HUES48 (cell line): Measurements from ENCODE around the gene DEAF1.

Experiments used
- H3K27ac ChIP-seq: one replicate; pipeline ENCODE4 v1.7.0; 2013; ENCODE audit warnings: low read depth, low read length, inconsistent platforms
- H3K27me3 ChIP-seq: 2 replicates; pipeline ENCODE4 v1.6.1; 2013; ENCODE audit warnings: mild to moderate bottlenecking, low read length; ENCODE audit not compliant: control insufficient read depth, insufficient read depth
- H3K36me3 ChIP-seq: 2 replicates; pipeline ENCODE4 v1.6.1; 2013; ENCODE audit warnings: low read length; ENCODE audit not compliant: control insufficient read depth, insufficient read depth
- H3K4me1 ChIP-seq: 2 replicates; pipeline ENCODE4 v1.6.1; 2013; ENCODE audit warnings: mild to moderate bottlenecking, low read length; ENCODE audit not compliant: control insufficient read depth, insufficient read depth
- H3K4me3 ChIP-seq: 2 replicates; pipeline ENCODE4 v1.5.1; 2013; ENCODE audit warnings: mild to moderate bottlenecking, low read depth, low read length
- H3K9ac ChIP-seq: 2 replicates; pipeline ENCODE4 v1.6.1; 2013; ENCODE audit warnings: mild to moderate bottlenecking, low read depth, low read length, moderate library complexity
- H3K9me3 ChIP-seq: 2 replicates; pipeline ENCODE4 v1.6.1; 2013; ENCODE audit warnings: low read length; ENCODE audit not compliant: control insufficient read depth, insufficient read depth

DEAF1 gene

GRCh38 chr11:612961-613300, 82.1 kb downstream of the DEAF1 start:
- no peaks in the 10 kb centered on the region for H3K4me1 ChIP-seq
- H3K27me3 ChIP-seq: no peaks in the 10 kb centered on the region
- no peaks in the 10 kb centered on the region for H3K9me3 ChIP-seq
- no peak overlapping the region for H3K9ac ChIP-seq
- H3K27ac ChIP-seq: peak overlapping the region; percentile 40
- peaks cover 59% of the 10 kb centered on the region for H3K36me3 ChIP-seq
- no peak overlapping the region for H3K4me3 ChIP-seq

GRCh38 chr11:612201-612960, 82.6 kb downstream of the DEAF1 start:
- Histone ChIP-seq H3K9me3 (no peaks in the 10 kb centered on the region), H3K27me3 (no peaks in the 10 kb centered on the region), H3K4me3 (no peak overlapping the region), H3K4me1 (no peaks in the 10 kb centered on the region), H3K9ac (no peak overlapping the region), H3K36me3 (peaks cover 64% of the 10 kb centered on the region), H3K27ac (peak overlapping the region; percentile 18)

- H3K4me1 ChIP-seq: no peaks in the 10 kb centered on the region
- H3K9me3 ChIP-seq: no peaks in the 10 kb centered on the region
- H3K27me3 ChIP-seq: no peaks in the 10 kb centered on the region
- H3K27ac ChIP-seq: peak overlapping the region; percentile 5
- peaks cover 75% of the 10 kb centered on the region for H3K36me3 ChIP-seq
- no peak overlapping the region for H3K9ac ChIP-seq
- no peak overlapping the region for H3K4me3 ChIP-seq
Observed at GRCh38 chr11:611001-611996, 83.7 kb downstream of the DEAF1 start.

GRCh38 chr11:610146-610801, 84.7 kb downstream of the DEAF1 start:
- Histone ChIP-seq H3K9me3 (no peaks in the 10 kb centered on the region), H3K4me1 (no peaks in the 10 kb centered on the region), H3K27ac (no peak overlapping the region), H3K9ac (no peak overlapping the region), H3K27me3 (no peaks in the 10 kb centered on the region), H3K36me3 (peaks cover 85% of the 10 kb centered on the region), H3K4me3 (no peak overlapping the region)

- no peaks in the 10 kb centered on the region for H3K4me1 ChIP-seq
- no peaks in the 10 kb centered on the region for H3K27me3 ChIP-seq
- no peaks in the 10 kb centered on the region for H3K9me3 ChIP-seq
- no peak overlapping the region for H3K4me3 ChIP-seq
- H3K36me3 ChIP-seq: peaks cover 91% of the 10 kb centered on the region
- no peak overlapping the region for H3K27ac ChIP-seq
- H3K9ac ChIP-seq: no peak overlapping the region
Observed at GRCh38 chr11:609341-609811, 85.6 kb downstream of the DEAF1 start.

- no peak overlapping the region for H3K9ac ChIP-seq
- H3K4me1 ChIP-seq: no peaks in the 10 kb centered on the region
- no peaks in the 10 kb centered on the region for H3K9me3 ChIP-seq
- H3K4me3 ChIP-seq: no peak overlapping the region
- peaks cover 95% of the 10 kb centered on the region for H3K36me3 ChIP-seq
- H3K27me3 ChIP-seq: no peaks in the 10 kb centered on the region
- H3K27ac ChIP-seq: no peak overlapping the region
Observed at GRCh38 chr11:608791-609251, 86.2 kb downstream of the DEAF1 start.

- Histone ChIP-seq H3K36me3 (peaks cover 100% of the 10 kb centered on the region), H3K27me3 (no peaks in the 10 kb centered on the region), H3K9ac (no peak overlapping the region), H3K27ac (no peak overlapping the region), H3K9me3 (no peaks in the 10 kb centered on the region), H3K4me3 (no peak overlapping the region), H3K4me1 (no peaks in the 10 kb centered on the region)
Observed at GRCh38 chr11:607971-608659, 86.9 kb downstream of the DEAF1 start.

GRCh38 chr11:607020-607780, 87.8 kb downstream of the DEAF1 start:
- no peaks in the 10 kb centered on the region for H3K27me3 ChIP-seq
- no peaks in the 10 kb centered on the region for H3K9me3 ChIP-seq
- no peak overlapping the region for H3K27ac ChIP-seq
- H3K36me3 ChIP-seq: peaks cover 98% of the 10 kb centered on the region
- no peak overlapping the region for H3K4me3 ChIP-seq
- no peaks in the 10 kb centered on the region for H3K4me1 ChIP-seq
- H3K9ac ChIP-seq: no peak overlapping the region

- Histone ChIP-seq H3K27ac (no peak overlapping the region), H3K4me1 (no peaks in the 10 kb centered on the region), H3K9ac (no peak overlapping the region), H3K27me3 (no peaks in the 10 kb centered on the region), H3K9me3 (no peaks in the 10 kb centered on the region), H3K36me3 (peaks cover 98% of the 10 kb centered on the region), H3K4me3 (no peak overlapping the region)
Observed at GRCh38 chr11:606245-606644, 88.8 kb downstream of the DEAF1 start.
